Mucosa of stomach (tissue), 1 donor: ENCODE data around the gene LPAR1.

Source experiments
- H3K27me3 ChIP-seq: one replicate; pipeline ENCODE4 v1.7.0; 2013; ENCODE audit warnings: mild to moderate bottlenecking, low read length; ENCODE audit not compliant: control insufficient read depth, insufficient read depth
- H3K36me3 ChIP-seq: one replicate; pipeline ENCODE4 v1.7.0; 2013; ENCODE audit warnings: low read length; ENCODE audit not compliant: control insufficient read depth, insufficient read depth
- H3K4me1 ChIP-seq: one replicate; pipeline ENCODE4 v1.7.0; 2013; ENCODE audit warnings: mild to moderate bottlenecking, low read length; ENCODE audit not compliant: control insufficient read depth, insufficient read depth
- H3K4me3 ChIP-seq: one replicate; pipeline ENCODE4 v1.7.0; 2013; ENCODE audit warnings: low read length
- H3K9ac ChIP-seq: one replicate; pipeline ENCODE4 v1.7.0; 2013; ENCODE audit warnings: mild to moderate bottlenecking, low read length, moderate library complexity
- H3K9me3 ChIP-seq: one replicate; pipeline ENCODE4 v1.7.0; 2013; ENCODE audit warnings: mild to moderate bottlenecking, low read length, moderate library complexity; ENCODE audit not compliant: control insufficient read depth
- donor health status: Pancreatic carcinoma.

The LPAR1 gene

GRCh38 chr9:110994771-110995241, 43.5 kb downstream of the LPAR1 start:
- H3K27me3 ChIP-seq = no peaks in the 10 kb centered on the region
- no peaks in the 10 kb centered on the region for H3K36me3 ChIP-seq
- no peaks in the 10 kb centered on the region for H3K9me3 ChIP-seq
- no peaks in the 10 kb centered on the region for H3K4me1 ChIP-seq
- no peak overlapping the region for H3K9ac ChIP-seq
- no peak overlapping the region for H3K4me3 ChIP-seq

- H3K4me1 ChIP-seq = no peaks in the 10 kb centered on the region
- no peaks in the 10 kb centered on the region for H3K27me3 ChIP-seq
- no peak overlapping the region for H3K9ac ChIP-seq
- H3K36me3 ChIP-seq = no peaks in the 10 kb centered on the region
- H3K9me3 ChIP-seq = no peaks in the 10 kb centered on the region
- H3K4me3 ChIP-seq = no peak overlapping the region
Observed at GRCh38 chr9:110990481-110990880, 47.8 kb downstream of the LPAR1 start.

GRCh38 chr9:110986529-110986928, 51.7 kb downstream of the LPAR1 start:
- no peak overlapping the region for H3K9ac ChIP-seq
- no peaks in the 10 kb centered on the region for H3K9me3 ChIP-seq
- no peak overlapping the region for H3K4me3 ChIP-seq
- no peaks in the 10 kb centered on the region for H3K27me3 ChIP-seq
- H3K36me3 ChIP-seq = no peaks in the 10 kb centered on the region
- H3K4me1 ChIP-seq = no peaks in the 10 kb centered on the region

GRCh38 chr9:110984890-110985437, 53.3 kb downstream of the LPAR1 start:
- Histone ChIP-seq H3K4me3 (no peak overlapping the region), H3K27me3 (no peaks in the 10 kb centered on the region), H3K9ac (no peak overlapping the region), H3K4me1 (no peaks in the 10 kb centered on the region), H3K36me3 (no peaks in the 10 kb centered on the region), H3K9me3 (no peaks in the 10 kb centered on the region)

GRCh38 chr9:110980261-110980660, 58.0 kb downstream of the LPAR1 start:
- H3K36me3 ChIP-seq = no peaks in the 10 kb centered on the region
- no peak overlapping the region for H3K9ac ChIP-seq
- H3K4me3 ChIP-seq = no peak overlapping the region
- no peaks in the 10 kb centered on the region for H3K9me3 ChIP-seq
- H3K27me3 ChIP-seq = no peaks in the 10 kb centered on the region
- peaks cover 19% of the 10 kb centered on the region for H3K4me1 ChIP-seq

GRCh38 chr9:110979636-110980035, 58.6 kb downstream of the LPAR1 start:
- Histone ChIP-seq H3K4me1 (peaks cover 19% of the 10 kb centered on the region), H3K27me3 (no peaks in the 10 kb centered on the region), H3K9me3 (no peaks in the 10 kb centered on the region), H3K4me3 (no peak overlapping the region), H3K36me3 (no peaks in the 10 kb centered on the region), H3K9ac (no peak overlapping the region)

- Histone ChIP-seq H3K27me3 (no peaks in the 10 kb centered on the region), H3K36me3 (no peaks in the 10 kb centered on the region), H3K9ac (no peak overlapping the region), H3K4me3 (no peak overlapping the region), H3K9me3 (no peaks in the 10 kb centered on the region), H3K4me1 (peaks cover 19% of the 10 kb centered on the region)
Observed at GRCh38 chr9:110978516-110978915, 59.8 kb downstream of the LPAR1 start.

- Histone ChIP-seq H3K9ac (no peak overlapping the region), H3K27me3 (no peaks in the 10 kb centered on the region), H3K36me3 (no peaks in the 10 kb centered on the region), H3K4me1 (peaks cover 19% of the 10 kb centered on the region), H3K4me3 (no peak overlapping the region), H3K9me3 (no peaks in the 10 kb centered on the region)
Observed at GRCh38 chr9:110977259-110977709, 61.0 kb downstream of the LPAR1 start.

- no peak overlapping the region for H3K9ac ChIP-seq
- peaks cover 26% of the 10 kb centered on the region for H3K4me1 ChIP-seq
- H3K4me3 ChIP-seq = no peak overlapping the region
- H3K27me3 ChIP-seq = no peaks in the 10 kb centered on the region
- no peaks in the 10 kb centered on the region for H3K9me3 ChIP-seq
- H3K36me3 ChIP-seq = no peaks in the 10 kb centered on the region
Observed at GRCh38 chr9:110975969-110976368, 62.3 kb downstream of the LPAR1 start.

- H3K9me3 ChIP-seq = no peaks in the 10 kb centered on the region
- H3K36me3 ChIP-seq = no peaks in the 10 kb centered on the region
- H3K4me3 ChIP-seq = no peak overlapping the region
- H3K9ac ChIP-seq = no peak overlapping the region
- no peaks in the 10 kb centered on the region for H3K27me3 ChIP-seq
- peaks cover 26% of the 10 kb centered on the region for H3K4me1 ChIP-seq
Observed at GRCh38 chr9:110975278-110975677, 63.0 kb downstream of the LPAR1 start.

GRCh38 chr9:110971705-110972104, 66.6 kb downstream of the LPAR1 start:
- Histone ChIP-seq H3K4me1 (peaks cover 18% of the 10 kb centered on the region), H3K9ac (no peak overlapping the region), H3K27me3 (no peaks in the 10 kb centered on the region), H3K36me3 (no peaks in the 10 kb centered on the region), H3K9me3 (no peaks in the 10 kb centered on the region), H3K4me3 (no peak overlapping the region)

GRCh38 chr9:110971234-110971633, 67.0 kb downstream of the LPAR1 start:
- no peaks in the 10 kb centered on the region for H3K27me3 ChIP-seq
- H3K4me1 ChIP-seq = peaks cover 14% of the 10 kb centered on the region
- no peaks in the 10 kb centered on the region for H3K9me3 ChIP-seq
- H3K4me3 ChIP-seq = no peak overlapping the region
- no peaks in the 10 kb centered on the region for H3K36me3 ChIP-seq
- no peak overlapping the region for H3K9ac ChIP-seq

- no peaks in the 10 kb centered on the region for H3K27me3 ChIP-seq
- no peaks in the 10 kb centered on the region for H3K9me3 ChIP-seq
- H3K4me1 ChIP-seq = peaks cover 7% of the 10 kb centered on the region
- H3K36me3 ChIP-seq = no peaks in the 10 kb centered on the region
- no peak overlapping the region for H3K9ac ChIP-seq
- no peak overlapping the region for H3K4me3 ChIP-seq
Observed at GRCh38 chr9:110969971-110970386, 68.3 kb downstream of the LPAR1 start.
